HL-60/S4 (cell line): ENCODE data around the gene DSG3.
"Not testable (repeated sequence)": the region's sequence is repeated elsewhere in the genome, so short reads cannot be mapped to it uniquely, and the experiment has no call there.

ENCODE experiments used
- in situ Hi-C: fragments of 300-500 bp; cut with MboI; formaldehyde crosslinking; loops from 2 replicates; pipeline ENCODE4 v1.14.3; 2022; ENCODE audit warnings: low sequenced_read_pairs

DSG3 gene

DNA sequence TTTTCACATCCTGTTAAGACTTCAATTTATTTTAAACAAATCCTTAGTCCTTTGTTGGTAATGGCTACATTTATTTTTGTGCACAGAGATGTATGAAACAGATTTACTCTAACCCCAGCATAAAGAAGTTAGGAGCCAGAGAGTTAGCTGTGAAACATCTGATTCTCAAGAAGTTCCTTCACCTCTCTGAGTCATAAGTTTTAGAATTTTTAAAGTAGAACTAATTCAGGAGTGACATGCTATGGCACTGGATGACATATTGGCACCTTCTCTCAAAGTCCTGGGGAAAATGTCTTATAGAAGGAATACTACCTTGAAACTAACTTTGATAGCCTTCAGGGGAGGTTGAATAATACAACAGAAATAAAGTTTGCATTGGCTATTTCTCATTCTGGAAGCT is 44.0 kb downstream of the DSG3 start:
- in situ Hi-C loops, result no loop called here

DNA sequence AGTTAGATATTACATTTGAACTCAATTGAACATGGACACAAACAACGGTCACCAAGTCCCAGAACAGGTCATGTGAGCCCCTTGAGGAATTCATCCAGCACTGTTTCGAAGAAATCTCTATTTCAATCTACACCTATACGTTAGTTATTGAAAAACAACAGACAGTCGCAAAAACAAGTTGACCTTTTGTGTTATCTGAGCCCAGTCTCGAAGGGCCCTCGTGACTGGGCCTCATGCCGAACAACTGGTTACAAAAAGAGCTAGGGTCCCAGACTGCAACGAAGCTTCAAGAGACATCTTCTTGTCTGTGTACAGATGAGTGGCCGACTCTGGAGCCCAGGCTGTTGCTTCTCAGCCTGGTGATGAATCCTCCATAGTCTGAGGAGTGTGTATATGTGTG is 45.1 kb downstream of the DSG3 start:
- in situ Hi-C loops, result no loop called here

- in situ Hi-C loops, result no loop called here
These were observed 45.6 kb downstream of the DSG3 start for GRCh38 chr18:31493171-31493570.

DNA sequence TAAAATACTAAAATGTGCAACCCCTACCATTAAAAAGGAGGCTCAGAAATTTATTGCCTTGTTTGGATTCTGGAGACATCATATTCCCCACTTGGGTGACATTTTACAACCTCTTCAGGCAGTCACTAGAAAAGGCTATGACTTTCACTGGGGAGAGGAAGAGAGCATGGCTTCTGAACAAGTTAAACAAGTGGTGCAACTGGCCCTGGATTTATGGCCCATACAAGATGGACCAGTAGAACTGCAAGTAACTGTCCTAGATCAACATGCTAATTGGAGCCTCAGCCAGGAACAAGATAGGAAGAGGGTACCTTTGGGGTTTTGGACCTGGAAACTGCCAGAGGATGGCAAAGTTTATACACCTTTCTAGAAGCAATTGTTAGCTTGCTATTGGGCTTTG is 46.4 kb downstream of the DSG3 start:
- in situ Hi-C loops, result no loop called here

GRCh38 chr18:31494705-31495244 is 47.2 kb downstream of the DSG3 start:
- in situ Hi-C loops, result not testable (repeated sequence)

DNA sequence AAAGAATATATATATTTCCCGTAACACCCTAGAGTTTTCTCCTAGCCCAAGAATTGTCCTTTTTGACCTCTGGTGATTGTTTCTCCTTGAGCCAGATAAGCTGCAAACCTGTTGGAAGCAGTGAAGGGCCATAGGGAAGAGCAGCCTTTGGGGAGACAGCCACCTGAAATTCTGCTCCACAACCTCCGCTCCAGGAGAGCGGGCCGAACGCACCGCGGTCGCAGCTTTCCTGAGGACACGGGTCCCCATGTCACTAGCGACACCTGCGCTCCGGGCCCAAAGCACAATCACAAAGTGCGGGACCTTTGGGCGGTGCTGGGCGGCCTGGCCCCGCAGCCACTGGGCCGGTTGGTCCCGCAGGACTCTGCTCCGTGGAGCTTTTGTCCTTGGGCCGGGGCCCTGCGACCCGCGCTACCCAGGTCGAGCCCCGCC is 49.9 kb downstream of the DSG3 start:
- in situ Hi-C loops, result no loop called here

DNA sequence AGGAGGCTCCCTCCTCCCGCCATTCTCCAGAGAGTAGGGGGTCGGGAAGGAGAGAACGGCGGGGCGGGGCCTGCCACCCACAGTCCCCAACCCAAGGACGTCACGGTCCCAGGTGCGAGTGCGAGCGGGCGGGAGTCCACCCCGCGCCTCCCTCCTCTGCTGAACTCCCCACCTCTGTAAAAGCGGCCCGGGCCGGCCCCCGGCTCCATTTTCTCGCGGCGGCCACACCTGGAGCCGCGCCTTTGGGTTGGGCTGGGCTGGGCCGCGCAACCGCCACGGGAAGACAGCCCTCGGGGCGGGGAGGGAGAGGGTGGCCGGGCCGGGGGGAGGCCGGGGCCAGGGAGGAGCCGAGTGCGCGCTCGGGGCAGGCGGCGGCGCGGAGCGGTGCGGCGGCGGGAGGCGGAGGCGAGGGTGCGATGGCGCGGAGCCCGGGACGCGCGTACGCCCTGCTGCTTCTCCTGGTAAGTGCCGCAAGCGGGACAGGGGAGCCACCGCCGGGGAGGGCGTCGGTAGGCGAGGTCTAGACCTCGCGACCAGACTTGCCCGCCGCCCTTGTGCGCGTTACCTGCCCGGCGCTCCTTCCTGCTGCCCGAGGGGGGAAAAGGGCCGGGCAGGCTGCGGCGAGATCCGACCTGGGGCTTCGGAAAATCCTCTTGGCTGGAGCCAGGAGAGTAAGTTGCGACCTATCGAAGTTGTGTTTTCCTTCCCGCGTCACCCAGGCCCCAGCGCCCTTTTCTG is 50.5 kb downstream of the DSG3 start, which contains the start of gene DSG2:
TSS of gene DSG2 (plus strand) at position 342 of the 738 bp plus-strand sequence. CDS start at position 417, 75 bp downstream.
- in situ Hi-C loops, result no loop called here

DNA sequence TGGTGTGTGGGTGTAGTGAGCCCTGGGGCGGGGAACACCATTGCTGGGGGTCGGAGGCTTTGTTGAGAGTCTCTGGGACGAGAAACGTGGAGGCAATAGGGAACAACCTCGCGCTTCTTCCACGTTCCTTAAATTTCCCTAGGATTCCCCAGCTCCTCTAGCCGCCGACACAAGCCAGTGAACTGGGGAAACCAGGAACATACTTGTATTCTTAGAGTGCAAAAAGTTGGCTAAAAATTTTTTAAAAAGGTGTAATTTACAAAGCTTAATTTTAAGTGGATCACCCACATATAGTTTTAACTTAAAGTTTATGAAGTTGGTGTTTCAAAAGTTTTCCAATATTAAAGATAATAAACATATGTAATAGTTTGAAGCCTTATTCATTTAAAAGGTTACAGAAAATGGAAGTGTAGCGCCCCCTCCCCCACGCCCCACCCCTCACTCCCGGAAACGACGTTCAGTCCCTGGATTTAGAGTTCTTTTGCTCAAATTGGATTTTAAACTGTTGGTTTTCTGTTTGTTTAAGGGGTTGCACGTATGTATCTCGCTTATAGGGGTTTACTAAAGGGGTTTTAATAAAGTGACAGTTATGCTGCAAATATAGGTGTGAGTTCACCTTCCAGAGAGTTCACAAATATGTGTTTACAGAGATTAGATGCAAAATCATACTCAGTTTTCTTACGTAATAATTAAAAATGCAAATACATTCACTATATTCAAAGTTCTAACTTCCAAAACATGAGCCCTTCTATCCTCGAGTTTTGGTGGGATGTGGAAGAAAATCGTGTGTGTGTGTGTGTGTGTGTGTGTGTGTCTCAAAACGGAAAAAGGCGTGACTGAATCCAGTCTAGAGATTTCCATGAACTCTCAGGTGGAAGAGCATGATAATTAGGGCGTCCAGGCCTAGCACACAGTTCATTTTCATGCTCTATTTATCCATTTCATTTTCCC is 51.3 kb downstream of the DSG3 start:
- in situ Hi-C loops, result no loop called here

GRCh38 chr18:31500051-31500688 is 52.6 kb downstream of the DSG3 start:
- in situ Hi-C loops, result no loop called here

GRCh38 chr18:31503011-31503410 is 55.5 kb downstream of the DSG3 start:
- in situ Hi-C loops, result no loop called here

GRCh38 chr18:31504455-31505147 is 57.1 kb downstream of the DSG3 start:
- in situ Hi-C loops, result no loop called here

DNA sequence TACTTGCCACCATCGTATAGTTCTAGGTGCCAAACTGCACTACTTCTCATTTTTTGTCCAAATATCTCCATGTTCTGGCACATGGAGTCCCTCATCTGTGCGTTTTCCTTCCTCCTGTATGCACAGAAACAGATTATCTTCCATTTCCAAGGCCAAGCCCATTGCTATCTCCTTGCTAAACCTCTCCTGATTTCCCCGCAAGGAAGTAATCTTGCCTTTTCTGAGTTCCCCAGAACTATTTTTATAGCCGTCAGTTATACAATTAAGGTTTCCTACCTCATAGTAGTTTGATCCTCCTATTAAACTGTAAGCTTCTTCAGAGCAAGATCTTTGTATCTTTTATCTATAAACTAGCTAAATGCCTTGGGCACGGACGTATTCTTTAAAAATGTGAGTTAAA is 57.6 kb downstream of the DSG3 start:
- in situ Hi-C loops, result no loop called here

DNA sequence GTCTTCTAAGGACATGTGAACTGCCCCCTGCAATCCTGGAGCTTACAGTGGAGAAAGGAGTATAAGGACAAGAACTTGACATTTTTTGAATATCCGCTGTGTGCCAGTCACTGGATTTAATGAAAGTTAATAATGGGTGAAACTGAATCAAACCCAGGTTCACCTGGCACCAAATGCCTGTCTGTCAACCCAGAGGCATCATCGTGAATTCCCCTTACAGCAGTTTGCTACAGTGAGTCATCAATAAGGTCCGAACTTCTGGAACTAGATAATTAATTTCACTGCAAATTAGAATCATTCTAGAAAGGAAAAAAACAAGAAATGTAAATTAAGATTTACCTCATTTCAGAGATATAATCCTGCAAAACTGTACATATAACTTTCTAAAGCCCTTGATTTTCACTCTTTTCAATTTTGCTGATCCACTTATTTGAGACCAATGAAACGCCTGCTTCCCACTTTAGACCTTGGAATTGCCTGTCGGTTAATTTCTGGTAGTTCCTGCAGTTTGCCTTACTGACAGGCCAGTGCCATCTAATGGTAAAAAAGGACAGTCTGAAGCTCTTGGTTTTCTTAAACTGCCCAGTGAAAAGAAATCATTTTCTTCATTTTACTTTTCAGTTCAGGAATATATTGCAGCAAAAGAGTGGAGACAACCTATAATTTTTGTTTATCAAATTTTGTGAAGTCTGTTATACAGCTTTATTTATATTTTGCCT is 58.6 kb downstream of the DSG3 start:
- in situ Hi-C loops, result no loop called here

DNA sequence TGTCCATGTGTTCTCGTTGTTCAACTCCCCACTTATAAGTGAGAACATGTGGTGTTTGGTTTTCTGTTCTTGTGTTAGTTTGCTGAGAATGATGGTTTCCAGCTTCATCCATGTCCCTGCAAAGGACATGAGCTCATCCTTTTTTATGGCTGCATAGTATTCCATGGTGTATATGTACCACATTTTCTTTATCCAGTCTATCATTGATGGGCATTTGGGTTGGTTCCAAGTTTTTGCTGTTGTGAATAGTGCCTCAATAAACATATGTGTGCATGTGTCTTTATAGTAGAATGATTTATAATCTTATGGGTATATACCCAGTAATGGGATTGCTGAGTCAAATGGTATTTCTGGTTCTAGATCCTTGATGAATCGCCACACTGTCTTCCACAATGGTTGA is 59.6 kb downstream of the DSG3 start:
- in situ Hi-C loops, result not testable (repeated sequence)

DNA sequence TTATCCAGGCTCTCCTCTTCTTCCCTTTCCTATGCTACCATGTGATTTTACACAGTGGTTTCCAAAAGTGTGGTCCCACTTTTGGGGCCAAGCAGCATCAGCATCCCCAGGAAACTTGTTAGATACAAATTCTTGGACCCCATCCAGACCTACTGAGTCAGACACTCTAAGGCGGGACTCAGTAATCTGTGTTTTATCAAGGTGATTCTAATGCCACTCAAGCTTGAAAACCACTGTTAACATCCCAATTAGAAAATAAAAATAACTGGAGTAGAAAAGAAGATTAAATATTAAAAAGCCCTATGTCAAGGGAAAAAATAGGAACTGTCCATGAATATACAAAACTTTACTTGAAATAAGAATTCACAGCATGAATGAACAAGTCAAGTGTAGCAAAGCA is 61.2 kb downstream of the DSG3 start:
- in situ Hi-C loops, result no loop called here

DNA sequence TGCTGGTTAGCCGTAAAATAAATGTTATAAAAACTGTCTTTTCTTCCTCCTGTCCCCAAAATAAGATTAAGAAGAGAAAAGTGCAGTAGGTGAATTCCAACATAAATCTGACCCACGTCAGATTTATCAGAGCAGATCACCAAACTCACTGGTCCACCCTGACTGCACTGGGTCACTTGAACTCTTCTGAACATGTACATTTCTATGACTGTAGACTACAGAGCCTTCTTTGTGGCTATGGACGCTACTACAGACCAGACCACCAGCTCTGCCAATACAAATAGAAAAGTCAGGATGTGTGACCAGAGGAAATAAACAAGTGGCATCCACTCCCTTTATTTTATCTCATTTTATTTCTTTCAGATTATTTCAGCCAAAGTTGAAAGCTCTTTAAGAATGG is 62.0 kb downstream of the DSG3 start:
- in situ Hi-C loops, result no loop called here

- in situ Hi-C loops, result no loop called here
These were observed 62.8 kb downstream of the DSG3 start for GRCh38 chr18:31510319-31510718.

GRCh38 chr18:31511098-31511497 is 63.6 kb downstream of the DSG3 start:
- in situ Hi-C loops, result no loop called here

GRCh38 chr18:31512203-31512764 is 64.7 kb downstream of the DSG3 start:
- in situ Hi-C loops, result no loop called here
